OCI-LY3 (cell line): ENCODE data around the gene ASAP2.

ENCODE experiments used
- H2AFZ ChIP-seq: fragments of 200-600, 300-600 bp; shearing (Covaris generic); 2 replicates; pipeline ENCODE4 v1.6.0; 2014; ENCODE audit warnings: antibody characterized with exemption, low read depth, low read length
- H3K27ac ChIP-seq: fragments of 200-600, 300-600 bp; sonication (generic); 2 replicates; pipeline ENCODE4 v1.5.1; 2014; ENCODE audit warnings: mild to moderate bottlenecking, low read length, moderate library complexity, mixed read lengths
- H3K27me3 ChIP-seq: fragments of 200-600, 300-600 bp; sonication (generic); 2 replicates; pipeline ENCODE4 v1.6.1; 2014; ENCODE audit warnings: low read depth, low read length, mixed read lengths
- H3K36me3 ChIP-seq: fragments of 200-600, 300-600 bp; sonication (generic); replicated peaks from 2 replicates; pipeline ENCODE3; 2014; ENCODE audit warnings: low read depth, low read length, mixed read lengths
- H3K4me1 ChIP-seq: fragments of 300-600, 200-600 bp; sonication (generic); 2 replicates; pipeline ENCODE4 v1.6.1; 2014; ENCODE audit warnings: low read length, mixed read lengths
- H3K4me2 ChIP-seq: fragments of 200-600, 300-600 bp; sonication (generic); 2 replicates; pipeline ENCODE4 v1.6.1; 2014; ENCODE audit warnings: low read length, mixed read lengths
- H3K4me3 ChIP-seq: fragments of 300-600, 200-600 bp; sonication (generic); 2 replicates; pipeline ENCODE4 v1.5.1; 2014; ENCODE audit warnings: antibody characterized with exemption, mild to moderate bottlenecking, low read length, moderate library complexity
- H3K79me2 ChIP-seq: fragments of 300-600, 200-600 bp; shearing (Covaris generic); 2 replicates; pipeline ENCODE4 v1.6.1; 2014; ENCODE audit warnings: mild to moderate bottlenecking, low read length, mixed read lengths
- H3K9ac ChIP-seq: fragments of 300-600, 200-600 bp; shearing (Covaris generic); 2 replicates; pipeline ENCODE4 v1.6.0; 2014; ENCODE audit warnings: mild to moderate bottlenecking, low read length, moderate library complexity
- H3K9me3 ChIP-seq: fragments of 200-600, 300-600 bp; shearing (Covaris generic); 2 replicates; pipeline ENCODE4 v1.6.1; 2014; ENCODE audit warnings: low read length, mixed read lengths; ENCODE audit not compliant: insufficient read depth
- H4K20me1 ChIP-seq: fragments of 200-600, 300-600 bp; sonication (generic); 2 replicates; pipeline ENCODE4 v1.6.1; 2016; ENCODE audit warnings: low read length, mixed read lengths; ENCODE audit not compliant: insufficient read depth
- EZH2phosphoT487 ChIP-seq: fragments of 200-600 bp; shearing (Covaris generic); IDR thresholded peaks from 2 replicates; pipeline ENCODE4 v1.6.1; 2018; ENCODE audit warnings: antibody characterized with exemption, mixed run types, low read depth
- TF ChIP-seq, protein P1 (sequence below): fragments of 200-600, 300-600 bp; sonication (generic); IDR thresholded peaks from 2 replicates; pipeline ENCODE4 v1.5.1; 2014; ENCODE audit warnings: antibody characterized with exemption, low read length, low read depth

The ASAP2 gene

GRCh38 chr2:9281145-9281544 is 74.5 kb downstream of the ASAP2 start:
- Histone ChIP-seq H3K4me1 (no peaks in the 10 kb centered on the region), H3K27ac (no peak overlapping the region), H3K4me3 (no peak overlapping the region), H3K27me3 (peaks cover 30% of the 10 kb centered on the region), H4K20me1 (no peaks in the 10 kb centered on the region), H3K4me2 (no peak overlapping the region), H3K36me3 (no peaks in the 10 kb centered on the region), H2AFZ (no peak overlapping the region), H3K79me2 (no peaks in the 10 kb centered on the region), H3K9me3 (no peaks in the 10 kb centered on the region), H3K9ac (no peak overlapping the region)
- no peak for TF ChIP-seq EZH2phosphoT487
- TF ChIP-seq, protein P1, sequence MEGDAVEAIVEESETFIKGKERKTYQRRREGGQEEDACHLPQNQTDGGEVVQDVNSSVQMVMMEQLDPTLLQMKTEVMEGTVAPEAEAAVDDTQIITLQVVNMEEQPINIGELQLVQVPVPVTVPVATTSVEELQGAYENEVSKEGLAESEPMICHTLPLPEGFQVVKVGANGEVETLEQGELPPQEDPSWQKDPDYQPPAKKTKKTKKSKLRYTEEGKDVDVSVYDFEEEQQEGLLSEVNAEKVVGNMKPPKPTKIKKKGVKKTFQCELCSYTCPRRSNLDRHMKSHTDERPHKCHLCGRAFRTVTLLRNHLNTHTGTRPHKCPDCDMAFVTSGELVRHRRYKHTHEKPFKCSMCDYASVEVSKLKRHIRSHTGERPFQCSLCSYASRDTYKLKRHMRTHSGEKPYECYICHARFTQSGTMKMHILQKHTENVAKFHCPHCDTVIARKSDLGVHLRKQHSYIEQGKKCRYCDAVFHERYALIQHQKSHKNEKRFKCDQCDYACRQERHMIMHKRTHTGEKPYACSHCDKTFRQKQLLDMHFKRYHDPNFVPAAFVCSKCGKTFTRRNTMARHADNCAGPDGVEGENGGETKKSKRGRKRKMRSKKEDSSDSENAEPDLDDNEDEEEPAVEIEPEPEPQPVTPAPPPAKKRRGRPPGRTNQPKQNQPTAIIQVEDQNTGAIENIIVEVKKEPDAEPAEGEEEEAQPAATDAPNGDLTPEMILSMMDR: no peak

- no peak overlapping the region for H3K4me3 ChIP-seq
- no peaks in the 10 kb centered on the region for H4K20me1 ChIP-seq
- no peaks in the 10 kb centered on the region for H3K36me3 ChIP-seq
- H3K4me1 ChIP-seq: no peaks in the 10 kb centered on the region
- no peak overlapping the region for H3K27ac ChIP-seq
- H3K27me3 ChIP-seq: peaks cover 30% of the 10 kb centered on the region
- TF ChIP-seq, protein P1: no peak
- TF ChIP-seq EZH2phosphoT487: no peak
- no peak overlapping the region for H3K4me2 ChIP-seq
- H2AFZ ChIP-seq: no peak overlapping the region
- no peak overlapping the region for H3K9ac ChIP-seq
- no peaks in the 10 kb centered on the region for H3K9me3 ChIP-seq
- H3K79me2 ChIP-seq: no peaks in the 10 kb centered on the region
These were observed 75.8 kb downstream of the ASAP2 start for GRCh38 chr2:9282128-9283112.

- Histone ChIP-seq H3K9me3 (no peaks in the 10 kb centered on the region), H3K79me2 (no peaks in the 10 kb centered on the region), H3K27me3 (peaks cover 31% of the 10 kb centered on the region), H4K20me1 (no peaks in the 10 kb centered on the region), H3K27ac (no peak overlapping the region), H3K9ac (no peak overlapping the region), H3K4me2 (no peak overlapping the region), H3K4me3 (no peak overlapping the region), H3K4me1 (no peaks in the 10 kb centered on the region), H2AFZ (no peak overlapping the region), H3K36me3 (no peaks in the 10 kb centered on the region)
- no peak for TF ChIP-seq EZH2phosphoT487
- TF ChIP-seq, protein P1: no peak
These were observed 78.1 kb downstream of the ASAP2 start for GRCh38 chr2:9284521-9285297.

GRCh38 chr2:9285385-9285920 is 78.8 kb downstream of the ASAP2 start:
- Histone ChIP-seq H3K4me3 (no peak overlapping the region), H3K9me3 (no peaks in the 10 kb centered on the region), H3K36me3 (no peaks in the 10 kb centered on the region), H3K4me2 (no peak overlapping the region), H3K27ac (no peak overlapping the region), H3K4me1 (no peaks in the 10 kb centered on the region), H3K27me3 (peaks cover 26% of the 10 kb centered on the region), H4K20me1 (no peaks in the 10 kb centered on the region), H2AFZ (no peak overlapping the region), H3K79me2 (no peaks in the 10 kb centered on the region), H3K9ac (no peak overlapping the region)
- TF ChIP-seq, protein P1: no peak
- TF ChIP-seq EZH2phosphoT487: no peak
